HG03460 (cell line): Measurements from ENCODE around the gene SMR3A.

Source experiments
- ATAC-seq: cut with Tn5 transposase; IDR thresholded peaks from one replicate; pipeline ENCODE4 v1.9.1; 2021; ENCODE audit not compliant: unreplicated experiment

The SMR3A gene

DNA sequence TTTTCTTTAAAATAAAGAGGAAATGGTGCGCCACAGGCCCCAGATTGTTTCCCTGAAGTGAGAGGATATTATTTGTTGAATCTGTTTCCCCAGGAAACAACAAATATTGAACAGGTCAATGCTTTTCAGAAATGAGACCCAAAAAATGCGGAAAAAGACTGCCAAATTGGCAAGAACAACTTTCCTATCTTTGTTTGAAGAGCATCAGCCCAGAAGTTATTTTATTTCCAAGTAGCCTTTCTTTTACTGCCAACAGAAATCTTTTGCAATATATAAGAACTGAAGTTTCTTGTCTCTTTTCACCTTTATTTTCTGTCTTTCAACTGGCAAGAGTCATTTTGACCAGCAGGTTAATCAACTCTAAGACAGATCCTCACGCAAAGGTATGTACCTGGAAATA is at the start of gene SMR3A:
Gene SMR3A, plus strand, starts transcription at position 301 of the 400 bp plus-strand sequence. CDS start 1,356 bp downstream, outside the sequence.
- no peak for ATAC-seq

DNA sequence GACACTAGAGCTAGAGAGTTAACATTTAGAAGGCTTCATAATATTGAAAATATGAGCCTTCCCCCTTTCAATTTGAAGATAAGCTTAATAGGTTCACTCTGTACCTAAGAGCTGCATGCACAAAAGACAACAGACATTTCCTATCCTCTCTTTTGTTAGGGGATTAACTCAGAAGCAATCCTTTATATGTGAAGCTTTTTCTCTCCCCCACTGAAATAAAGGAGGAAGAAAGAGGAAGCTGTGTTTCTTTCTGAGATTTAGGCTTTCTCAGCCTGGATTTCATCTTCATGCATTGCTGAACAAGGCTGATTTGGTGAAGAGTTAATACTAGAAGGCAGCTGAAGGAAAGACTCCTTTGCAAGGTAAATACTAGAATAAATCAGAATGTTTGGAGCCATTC is 46.8 kb upstream of the SMR3A start:
- no peak for ATAC-seq

DNA sequence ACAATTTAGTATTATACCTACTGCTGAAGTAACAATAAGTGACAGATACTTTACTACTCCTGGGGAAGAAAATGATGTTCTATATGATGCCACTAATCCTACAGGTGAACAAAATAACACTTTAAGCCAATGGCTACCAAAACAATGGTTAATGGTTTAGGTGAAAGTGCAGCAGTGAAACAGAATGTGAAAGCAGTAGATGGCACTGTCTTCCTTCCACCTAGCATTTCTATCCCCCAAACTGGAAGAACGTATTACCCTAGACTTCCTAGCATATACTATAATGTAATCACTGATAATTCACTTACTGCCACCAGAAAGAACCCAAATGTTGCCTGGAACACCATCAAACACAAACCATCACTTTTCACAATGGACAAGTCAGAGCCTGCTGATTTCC is 44.6 kb upstream of the SMR3A start:
- peak; percentile 49 for ATAC-seq

DNA sequence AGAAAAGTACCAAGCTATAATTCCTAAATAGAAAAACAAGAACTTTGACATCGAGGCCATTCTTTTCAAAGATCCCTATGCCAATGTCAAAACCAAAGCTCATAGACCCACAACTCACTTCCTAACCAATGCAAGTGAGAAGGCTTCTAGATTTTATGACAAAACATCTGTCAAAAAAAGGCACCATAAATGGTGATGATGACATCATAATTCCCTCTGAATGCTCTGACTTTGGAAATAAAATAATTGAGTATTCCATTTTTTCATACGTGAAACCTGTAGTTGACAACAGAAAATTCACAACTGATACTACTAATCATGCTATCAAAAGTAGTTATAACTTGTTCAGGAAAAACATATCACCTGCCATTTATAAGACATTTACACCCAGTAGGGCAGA is 34.5 kb upstream of the SMR3A start:
- no peak for ATAC-seq

DNA sequence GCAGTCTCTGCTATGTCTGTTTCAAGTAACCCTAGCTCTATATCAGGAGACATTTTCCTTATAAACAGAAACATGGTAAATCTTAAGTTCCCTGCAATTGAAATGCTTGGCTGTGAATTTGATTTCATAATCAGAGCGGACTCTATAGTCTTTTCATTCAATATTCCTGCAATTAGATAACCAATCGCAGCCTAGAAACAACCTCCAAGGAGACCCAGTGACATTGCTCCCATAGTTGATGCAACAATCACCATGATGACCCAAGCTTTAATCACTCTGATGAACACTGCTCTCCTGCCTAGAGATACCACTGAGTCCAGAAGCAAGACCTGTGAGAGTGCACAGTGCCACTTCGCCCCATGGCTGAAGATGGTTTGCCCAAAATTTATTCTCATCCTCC is 25.9 kb upstream of the SMR3A start, which contains the start of gene CABS1:
Gene CABS1, plus strand, starts transcription at position 301 of the 400 bp plus-strand sequence. Its CDS starts 59 bp downstream, at position 360.
- no peak for ATAC-seq

DNA sequence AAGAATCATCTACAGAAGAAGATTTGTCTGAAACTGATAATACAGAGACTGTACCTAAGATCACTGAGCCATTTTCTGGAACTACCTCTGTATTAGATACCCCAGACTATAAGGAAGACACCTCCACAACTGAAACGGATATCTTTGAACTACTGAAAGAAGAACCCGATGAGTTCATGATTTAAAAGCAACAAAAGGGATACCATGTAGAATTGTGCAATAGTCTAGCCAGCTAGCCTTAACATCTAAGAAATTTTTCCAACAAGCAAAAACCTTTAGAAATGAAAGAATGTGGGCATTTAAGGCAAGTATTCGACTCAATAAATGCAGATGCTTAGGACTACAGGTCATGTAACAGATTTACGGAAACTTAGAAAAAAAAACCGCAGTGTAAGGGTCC is 24.5 kb upstream of the SMR3A start:
- no peak for ATAC-seq

DNA sequence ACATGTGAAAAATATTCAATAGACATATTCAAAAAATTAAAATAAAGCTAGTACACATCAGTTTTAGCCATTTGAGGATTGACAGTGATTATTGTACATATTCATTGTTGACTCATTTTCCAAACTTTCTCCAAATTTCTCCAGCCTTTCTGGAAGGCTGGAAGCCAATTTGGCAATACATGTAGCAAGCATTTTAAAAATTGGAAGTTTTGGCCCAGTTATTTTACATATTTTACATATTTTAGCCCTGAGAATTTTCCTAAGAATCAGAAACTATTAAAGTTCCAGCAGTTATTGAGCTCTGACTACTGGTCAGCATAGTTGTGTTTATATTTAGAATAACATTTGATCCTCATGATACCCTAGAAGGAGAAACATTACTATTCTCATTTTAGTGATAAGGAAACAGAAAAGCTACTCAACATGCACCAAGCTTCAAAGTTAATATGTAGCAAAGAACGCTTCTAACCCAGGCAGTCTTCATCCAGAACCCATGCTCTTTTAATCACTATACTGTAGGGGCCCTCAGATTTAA is 22.6 kb upstream of the SMR3A start:
- no peak for ATAC-seq

DNA sequence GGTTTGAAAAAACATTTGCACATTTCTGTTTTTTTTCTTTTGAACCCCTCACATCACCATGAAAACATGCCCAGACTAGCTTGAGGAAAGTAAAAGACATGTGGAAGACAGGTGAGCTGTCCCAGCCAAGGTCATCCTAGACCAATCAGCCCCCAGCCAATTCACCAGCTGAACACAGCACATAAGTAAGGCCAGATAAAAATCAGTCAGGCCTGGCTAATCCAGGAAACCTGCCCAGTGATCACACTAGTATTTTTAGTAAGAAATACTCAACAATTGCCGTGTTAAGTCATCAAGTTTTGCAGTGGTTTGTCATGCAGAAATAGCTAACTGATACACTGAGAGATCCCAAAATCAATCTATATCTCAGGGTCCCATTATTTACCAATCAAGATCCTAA is 4.4 kb upstream of the SMR3A start:
- ATAC-seq: no peak

DNA sequence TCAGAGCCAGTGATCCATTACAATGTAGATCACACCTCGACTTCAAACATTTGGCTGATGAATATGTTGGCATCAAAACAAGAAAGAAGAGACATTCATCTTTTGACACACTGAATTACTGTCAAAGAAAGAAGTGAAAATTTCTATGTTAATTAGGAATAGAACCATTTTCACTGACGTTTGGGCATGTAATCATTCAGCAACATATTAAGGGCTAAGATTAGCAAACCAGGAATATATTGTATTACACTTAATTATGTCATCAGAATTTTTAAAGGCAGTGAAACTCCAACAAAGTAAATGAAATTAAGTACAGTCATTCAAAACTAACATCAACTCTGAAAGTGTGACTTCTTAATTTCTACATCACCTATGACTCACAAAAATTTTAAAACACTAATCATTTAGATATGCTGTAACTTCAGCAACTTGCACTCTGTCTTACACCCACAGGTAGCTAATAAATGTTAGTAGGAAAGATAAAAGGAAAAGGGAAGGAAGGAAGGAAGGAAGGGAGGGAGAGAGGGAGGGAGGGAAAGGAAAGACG is 1.4 kb upstream of the SMR3A start:
- no peak for ATAC-seq

DNA sequence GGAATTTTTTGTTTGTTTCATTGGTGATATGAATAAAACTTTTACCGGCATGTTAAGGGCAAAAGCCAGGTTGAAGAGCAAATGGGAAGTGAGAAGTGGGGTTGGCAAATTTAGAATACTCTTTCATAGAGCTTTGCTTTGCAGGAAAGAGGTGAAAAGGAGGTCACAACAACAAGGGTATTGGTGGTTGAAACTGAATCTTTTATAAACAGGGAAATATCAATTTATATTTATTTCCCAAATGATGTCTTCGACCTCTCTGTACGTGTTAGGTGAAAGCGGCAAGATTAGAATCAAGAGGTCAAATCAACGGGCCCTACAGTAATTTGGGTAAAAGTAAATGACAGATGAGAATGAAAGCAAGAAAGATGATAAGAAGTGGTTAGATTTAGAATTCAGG is 3.4 kb downstream of the SMR3A start:
- ATAC-seq: no peak

DNA sequence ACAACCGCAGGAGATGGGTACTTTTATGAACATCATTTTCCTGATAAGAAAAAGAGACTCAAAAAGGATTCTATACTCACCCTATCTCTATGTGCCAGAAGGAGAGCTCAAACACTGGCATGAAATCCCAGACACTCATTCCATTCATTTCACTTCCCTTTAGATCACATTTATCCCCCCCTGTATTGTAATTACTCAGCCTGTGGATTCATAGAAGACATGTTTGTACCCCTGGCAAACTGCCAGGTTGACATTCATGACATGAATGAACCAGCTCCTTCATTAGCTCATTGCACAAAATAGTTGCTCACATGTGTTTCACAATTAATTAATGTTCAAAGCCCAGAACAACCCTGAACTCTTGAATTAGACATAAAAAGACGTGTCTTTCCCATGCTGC is 4.9 kb downstream of the SMR3A start:
- ATAC-seq: no peak

DNA sequence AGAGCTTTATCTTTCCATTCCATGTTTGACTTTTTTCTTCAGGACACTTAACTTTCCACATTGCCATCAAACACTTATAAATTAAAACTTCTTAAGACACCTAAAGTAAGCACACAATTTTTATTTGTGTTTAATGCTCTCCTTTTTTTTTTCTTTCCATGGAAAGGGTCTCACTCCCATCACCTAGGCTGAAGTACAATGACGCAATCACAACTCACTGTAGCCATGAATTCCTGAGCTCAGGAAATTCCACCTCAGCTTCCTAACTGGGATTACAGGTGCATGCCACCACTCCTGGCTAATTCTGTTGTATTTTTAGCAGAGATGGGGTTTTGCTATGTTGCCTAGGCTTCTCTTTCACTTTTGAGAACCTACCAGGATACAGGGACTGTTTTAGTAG is 7.3 kb downstream of the SMR3A start:
- no peak for ATAC-seq

DNA sequence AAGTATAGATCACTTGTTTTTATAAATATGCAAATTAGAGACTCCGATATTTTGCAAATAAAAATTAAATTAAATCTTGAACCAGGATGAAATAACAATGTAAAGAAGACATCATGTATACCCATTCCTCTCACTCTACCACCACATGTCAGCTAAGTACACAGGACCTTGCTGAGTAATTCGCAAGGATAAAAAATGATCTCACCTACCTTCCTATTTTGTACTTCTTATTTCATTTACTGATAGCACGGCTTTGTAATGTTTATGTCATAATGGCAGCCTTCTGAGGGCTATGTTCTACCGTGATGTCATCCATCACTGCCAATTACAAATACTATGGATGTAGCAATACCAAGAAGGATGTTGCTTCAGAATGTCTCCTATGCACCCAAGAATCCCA is 11.4 kb downstream of the SMR3A start:
- ATAC-seq: no peak

DNA sequence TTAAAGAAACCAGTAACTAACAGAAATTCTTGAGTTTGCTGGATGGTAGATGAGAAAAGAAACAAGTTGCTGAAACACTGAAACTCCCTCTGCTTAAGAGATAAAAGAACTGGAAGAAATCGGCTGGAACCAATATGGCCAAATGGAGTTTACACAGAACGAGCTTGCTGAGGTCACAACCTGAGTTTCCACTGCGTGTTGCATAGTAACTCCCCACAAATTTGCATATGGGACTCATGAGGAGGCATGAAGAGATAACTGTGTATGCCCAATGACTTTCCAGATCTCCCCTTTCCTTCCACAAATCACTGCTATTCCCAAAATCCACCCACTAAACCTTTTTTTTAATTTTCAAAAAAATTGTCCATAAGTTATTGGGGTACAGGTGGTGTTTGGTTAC is 12.2 kb downstream of the SMR3A start:
- ATAC-seq: no peak

DNA sequence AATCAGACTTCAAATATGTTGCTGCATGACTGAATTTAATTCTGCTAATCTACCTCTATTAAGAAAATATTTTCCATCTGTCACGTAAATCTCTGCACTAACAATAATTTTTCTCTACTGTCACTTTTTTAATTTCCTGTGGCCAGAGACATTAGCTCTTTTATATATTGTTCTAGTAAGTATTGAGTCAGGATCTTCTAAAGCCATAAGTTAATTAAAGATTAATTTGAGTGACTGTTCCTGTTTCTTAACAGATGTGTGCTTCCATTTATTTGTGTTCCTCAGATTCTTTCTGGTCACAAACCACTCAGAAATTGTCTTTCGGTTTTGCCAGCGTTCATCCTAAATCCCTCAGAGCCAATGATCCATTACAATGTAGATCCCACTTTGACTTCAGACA is 20.0 kb downstream of the SMR3A start:
- no peak for ATAC-seq

DNA sequence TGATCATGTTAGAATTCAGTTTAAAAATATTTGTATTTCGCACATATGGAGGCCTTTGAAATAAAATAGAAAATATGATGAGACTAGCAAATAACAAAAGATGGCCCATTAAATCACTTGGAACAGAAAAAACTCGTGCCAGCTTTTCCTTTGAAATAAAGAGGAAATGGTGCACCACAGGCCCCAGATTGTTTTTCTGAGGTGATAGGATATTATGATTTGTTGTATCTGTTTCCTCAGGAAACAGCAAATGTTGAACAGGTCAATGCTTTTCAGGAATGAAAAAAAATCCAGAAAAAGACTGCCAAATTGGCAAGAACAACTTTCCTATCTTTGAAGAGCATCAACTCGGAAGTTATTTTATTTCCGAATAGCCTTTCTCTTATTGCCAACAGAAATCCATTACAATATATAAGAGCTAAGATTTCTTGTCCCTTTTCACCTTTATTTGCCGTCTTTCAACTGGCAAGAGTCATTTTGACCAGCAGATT is 22.2 kb downstream of the SMR3A start, which contains the start of gene SMR3B:
Gene SMR3B, plus strand, starts transcription at position 441 of the 491 bp plus-strand sequence. CDS start 1,380 bp downstream, outside the sequence.
- no peak for ATAC-seq

DNA sequence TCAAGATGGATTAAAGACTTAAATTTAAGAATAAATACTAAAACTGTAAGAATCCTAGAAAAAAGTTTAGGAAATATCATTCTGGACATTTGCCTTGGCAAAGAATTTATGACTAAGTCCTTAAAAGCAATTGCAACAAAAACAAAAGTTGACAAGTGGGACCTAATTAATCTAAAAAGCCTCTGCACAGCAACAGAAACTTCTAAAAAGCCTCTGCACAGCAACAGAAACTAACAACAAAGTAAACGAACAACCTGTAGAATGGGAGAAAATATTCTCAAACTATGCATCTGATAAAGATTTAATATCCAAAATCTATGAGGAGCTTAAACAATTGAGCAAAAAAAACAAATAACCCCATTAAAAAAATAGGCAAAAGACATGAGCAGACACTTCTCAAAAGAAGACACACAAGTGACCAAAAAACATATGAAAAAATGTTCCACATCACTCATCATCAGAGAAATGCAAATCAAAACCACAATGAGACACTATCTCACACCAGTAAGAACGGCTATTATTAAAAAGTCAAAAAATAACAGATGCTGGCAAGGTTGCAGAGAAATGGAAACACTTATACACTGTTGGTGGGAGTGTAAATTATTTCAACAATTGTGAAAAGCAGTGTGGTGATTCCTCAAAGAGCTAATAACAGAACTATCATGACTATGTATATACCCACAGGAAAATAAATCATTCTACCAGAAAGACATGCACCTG is 31.7 kb downstream of the SMR3A start:
- peak; percentile 49 for ATAC-seq

DNA sequence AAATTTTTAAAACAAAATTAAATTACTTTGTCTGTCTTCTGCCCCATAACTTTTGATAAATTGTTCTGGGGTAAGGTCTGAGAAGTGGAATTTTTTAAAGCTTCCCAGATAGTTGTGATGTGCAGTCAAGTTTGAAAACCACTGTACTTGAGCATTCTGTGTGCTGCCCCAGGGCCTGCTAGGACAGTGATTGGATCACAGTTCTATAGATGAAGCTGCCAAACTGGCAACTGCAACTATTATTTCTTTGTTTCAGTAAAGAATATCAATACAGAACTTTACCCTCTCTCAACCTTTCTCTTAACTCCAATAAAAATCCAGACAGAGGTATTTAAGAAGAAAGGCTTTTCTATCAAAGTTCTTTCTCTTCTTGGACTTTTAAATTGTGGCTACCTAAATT is 37.0 kb downstream of the SMR3A start, which contains the start of gene OPRPN:
Gene OPRPN, plus strand, starts transcription at position 361 of the 400 bp plus-strand sequence. CDS start 1,346 bp downstream, outside the sequence.
- ATAC-seq: no peak

DNA sequence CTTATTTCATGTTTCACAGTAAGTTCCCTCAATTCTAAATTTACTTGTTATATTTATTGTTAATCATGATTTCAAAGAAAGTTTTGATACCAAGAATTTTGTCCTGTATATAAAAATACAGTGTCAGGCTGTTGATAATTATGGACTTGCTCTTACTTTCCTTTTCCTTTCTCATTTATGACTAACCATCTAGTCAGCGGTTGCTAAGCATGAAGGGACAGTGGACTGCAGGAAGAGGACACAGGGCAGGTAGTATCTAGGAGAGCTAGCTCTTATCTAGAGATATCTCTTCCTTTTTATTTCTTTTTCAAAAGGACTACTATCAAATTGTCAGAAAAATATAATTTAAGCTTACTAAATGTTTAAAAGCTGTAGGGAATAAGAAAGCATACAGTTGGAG is 38.8 kb downstream of the SMR3A start:
- no peak for ATAC-seq

DNA sequence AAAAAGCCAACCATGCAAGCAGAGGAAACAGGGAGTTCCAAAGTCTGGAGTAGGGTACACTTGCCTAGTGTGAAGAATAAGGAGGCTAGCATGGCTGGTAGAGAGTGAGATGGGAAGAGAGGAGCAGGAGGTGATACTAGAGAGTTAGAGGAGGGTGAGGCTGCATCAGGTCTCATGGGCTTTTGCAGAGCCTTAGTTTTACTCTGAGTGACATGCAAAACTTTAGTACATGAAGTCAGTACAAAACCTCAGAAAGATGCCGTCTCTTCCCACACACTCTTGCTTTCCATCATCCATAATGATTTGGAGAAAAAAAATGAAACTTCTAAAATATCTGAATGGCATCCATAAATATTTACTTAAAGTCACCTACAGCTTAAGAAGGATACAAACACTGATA is 42.2 kb downstream of the SMR3A start:
- no peak for ATAC-seq

DNA sequence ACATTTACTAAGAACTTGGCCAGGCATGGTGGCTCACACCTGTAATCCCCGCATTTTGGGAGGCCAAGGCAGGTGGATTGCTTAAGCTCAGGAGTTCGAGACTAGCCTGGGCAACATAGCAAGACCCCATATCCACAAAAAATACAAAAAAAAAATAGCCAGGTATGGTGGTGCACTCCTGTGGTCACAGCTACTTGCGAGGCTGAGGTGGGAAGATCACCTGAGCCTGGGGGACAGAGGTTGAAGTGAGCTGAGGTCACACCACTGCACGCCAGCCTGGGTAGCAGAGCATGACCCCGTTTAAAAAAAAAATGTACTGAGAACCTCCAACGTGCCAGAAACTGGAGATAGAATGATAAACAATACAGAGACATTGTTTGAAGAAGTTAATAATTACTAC is 45.2 kb downstream of the SMR3A start:
- no peak for ATAC-seq
